OCI-LY3 (cell line): Measurements from ENCODE around the gene SIAH3.

Experiments
- H2AFZ ChIP-seq: fragments of 200-600, 300-600 bp; shearing (Covaris generic); 2 replicates; pipeline ENCODE4 v1.6.0; 2014; ENCODE audit warnings: antibody characterized with exemption, low read depth, low read length
- H3K27ac ChIP-seq: fragments of 200-600, 300-600 bp; sonication (generic); 2 replicates; pipeline ENCODE4 v1.5.1; 2014; ENCODE audit warnings: mild to moderate bottlenecking, low read length, moderate library complexity, mixed read lengths
- H3K27me3 ChIP-seq: fragments of 200-600, 300-600 bp; sonication (generic); 2 replicates; pipeline ENCODE4 v1.6.1; 2014; ENCODE audit warnings: low read depth, low read length, mixed read lengths
- H3K36me3 ChIP-seq: fragments of 200-600, 300-600 bp; sonication (generic); replicated peaks from 2 replicates; pipeline ENCODE3; 2014; ENCODE audit warnings: low read depth, low read length, mixed read lengths
- H3K4me1 ChIP-seq: fragments of 300-600, 200-600 bp; sonication (generic); 2 replicates; pipeline ENCODE4 v1.6.1; 2014; ENCODE audit warnings: low read length, mixed read lengths
- H3K4me2 ChIP-seq: fragments of 200-600, 300-600 bp; sonication (generic); 2 replicates; pipeline ENCODE4 v1.6.1; 2014; ENCODE audit warnings: low read length, mixed read lengths
- H3K4me3 ChIP-seq: fragments of 300-600, 200-600 bp; sonication (generic); 2 replicates; pipeline ENCODE4 v1.5.1; 2014; ENCODE audit warnings: antibody characterized with exemption, mild to moderate bottlenecking, low read length, moderate library complexity
- H3K79me2 ChIP-seq: fragments of 300-600, 200-600 bp; shearing (Covaris generic); 2 replicates; pipeline ENCODE4 v1.6.1; 2014; ENCODE audit warnings: mild to moderate bottlenecking, low read length, mixed read lengths
- H3K9ac ChIP-seq: fragments of 300-600, 200-600 bp; shearing (Covaris generic); 2 replicates; pipeline ENCODE4 v1.6.0; 2014; ENCODE audit warnings: mild to moderate bottlenecking, low read length, moderate library complexity
- H3K9me3 ChIP-seq: fragments of 200-600, 300-600 bp; shearing (Covaris generic); 2 replicates; pipeline ENCODE4 v1.6.1; 2014; ENCODE audit warnings: low read length, mixed read lengths; ENCODE audit not compliant: insufficient read depth
- H4K20me1 ChIP-seq: fragments of 200-600, 300-600 bp; sonication (generic); 2 replicates; pipeline ENCODE4 v1.6.1; 2016; ENCODE audit warnings: low read length, mixed read lengths; ENCODE audit not compliant: insufficient read depth
- EZH2phosphoT487 ChIP-seq: fragments of 200-600 bp; shearing (Covaris generic); IDR thresholded peaks from 2 replicates; pipeline ENCODE4 v1.6.1; 2018; ENCODE audit warnings: antibody characterized with exemption, mixed run types, low read depth
- TF ChIP-seq, protein P1 (sequence below): fragments of 200-600, 300-600 bp; sonication (generic); IDR thresholded peaks from 2 replicates; pipeline ENCODE4 v1.5.1; 2014; ENCODE audit warnings: antibody characterized with exemption, low read length, low read depth

Gene SIAH3

DNA sequence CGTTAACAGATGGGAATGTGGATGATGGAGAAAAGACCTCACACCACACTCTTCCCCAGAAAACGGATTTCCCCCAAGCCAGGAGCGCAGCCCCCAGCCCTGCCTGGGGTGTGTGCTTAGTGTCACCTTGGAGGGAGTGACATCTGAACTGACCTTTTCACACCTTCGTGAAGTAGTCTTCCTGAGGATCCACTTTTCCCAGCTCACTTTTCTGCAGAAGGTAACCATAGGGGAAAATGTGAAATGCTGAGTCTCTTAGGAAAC is 26.2 kb downstream of the SIAH3 start:
- Histone ChIP-seq H3K79me2 (no peaks in the 10 kb centered on the region), H3K9me3 (no peaks in the 10 kb centered on the region), H3K9ac (no peak overlapping the region), H2AFZ (no peak overlapping the region), H3K27ac (no peak overlapping the region), H3K4me2 (no peak overlapping the region), H3K36me3 (no peaks in the 10 kb centered on the region), H3K4me3 (no peak overlapping the region), H3K4me1 (no peaks in the 10 kb centered on the region), H3K27me3 (no peaks in the 10 kb centered on the region), H4K20me1 (no peaks in the 10 kb centered on the region)
- TF ChIP-seq EZH2phosphoT487: no peak
- TF ChIP-seq, protein P1, sequence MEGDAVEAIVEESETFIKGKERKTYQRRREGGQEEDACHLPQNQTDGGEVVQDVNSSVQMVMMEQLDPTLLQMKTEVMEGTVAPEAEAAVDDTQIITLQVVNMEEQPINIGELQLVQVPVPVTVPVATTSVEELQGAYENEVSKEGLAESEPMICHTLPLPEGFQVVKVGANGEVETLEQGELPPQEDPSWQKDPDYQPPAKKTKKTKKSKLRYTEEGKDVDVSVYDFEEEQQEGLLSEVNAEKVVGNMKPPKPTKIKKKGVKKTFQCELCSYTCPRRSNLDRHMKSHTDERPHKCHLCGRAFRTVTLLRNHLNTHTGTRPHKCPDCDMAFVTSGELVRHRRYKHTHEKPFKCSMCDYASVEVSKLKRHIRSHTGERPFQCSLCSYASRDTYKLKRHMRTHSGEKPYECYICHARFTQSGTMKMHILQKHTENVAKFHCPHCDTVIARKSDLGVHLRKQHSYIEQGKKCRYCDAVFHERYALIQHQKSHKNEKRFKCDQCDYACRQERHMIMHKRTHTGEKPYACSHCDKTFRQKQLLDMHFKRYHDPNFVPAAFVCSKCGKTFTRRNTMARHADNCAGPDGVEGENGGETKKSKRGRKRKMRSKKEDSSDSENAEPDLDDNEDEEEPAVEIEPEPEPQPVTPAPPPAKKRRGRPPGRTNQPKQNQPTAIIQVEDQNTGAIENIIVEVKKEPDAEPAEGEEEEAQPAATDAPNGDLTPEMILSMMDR: no peak

DNA sequence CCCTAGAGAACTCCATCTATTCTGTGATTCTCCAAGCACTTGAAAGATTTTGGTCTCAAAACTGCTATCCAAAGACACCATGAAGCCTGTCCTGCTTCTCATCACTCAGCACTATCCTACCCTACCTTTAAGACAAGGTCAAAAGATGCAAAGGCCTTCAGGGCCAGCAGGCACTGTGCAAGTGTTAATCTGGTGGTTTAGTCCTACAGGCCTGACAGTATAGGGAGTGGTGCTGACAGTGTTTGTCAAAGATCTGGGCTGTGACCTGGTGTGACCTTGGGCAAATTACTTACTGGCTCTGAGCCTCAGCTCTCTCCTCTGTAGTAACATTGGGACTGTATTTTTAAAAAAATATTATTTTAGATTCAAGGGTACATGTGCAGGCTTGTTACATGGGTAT is 28.0 kb downstream of the SIAH3 start:
- H3K4me2 ChIP-seq: no peak overlapping the region
- H3K9ac ChIP-seq: no peak overlapping the region
- no peak overlapping the region for H3K4me3 ChIP-seq
- H3K27ac ChIP-seq: no peak overlapping the region
- H3K79me2 ChIP-seq: no peaks in the 10 kb centered on the region
- H3K27me3 ChIP-seq: no peaks in the 10 kb centered on the region
- H3K36me3 ChIP-seq: no peaks in the 10 kb centered on the region
- no peaks in the 10 kb centered on the region for H4K20me1 ChIP-seq
- H3K9me3 ChIP-seq: no peaks in the 10 kb centered on the region
- H3K4me1 ChIP-seq: no peaks in the 10 kb centered on the region
- no peak for TF ChIP-seq EZH2phosphoT487
- TF ChIP-seq, protein P1: no peak
- H2AFZ ChIP-seq: no peak overlapping the region

DNA sequence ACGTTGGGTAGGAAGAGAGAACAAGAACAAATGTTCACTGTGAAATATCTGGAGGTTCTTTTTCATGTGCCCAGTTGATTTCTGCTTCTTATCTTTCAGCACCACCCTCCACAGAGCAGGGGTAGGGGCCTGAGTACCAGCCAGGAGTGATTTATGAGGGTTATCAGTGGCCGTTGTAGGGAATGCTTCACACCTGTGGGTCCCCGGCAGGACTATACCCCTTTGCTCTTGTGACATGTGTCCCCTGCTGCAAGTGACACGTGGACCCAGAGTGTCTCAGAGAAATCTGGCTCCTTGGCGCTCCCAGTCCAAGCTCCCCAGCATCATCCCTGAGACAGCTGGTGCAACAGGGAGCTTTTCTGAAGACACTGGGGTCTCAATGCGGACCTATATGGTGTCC is 29.7 kb downstream of the SIAH3 start:
- H3K4me2 ChIP-seq: no peak overlapping the region
- no peaks in the 10 kb centered on the region for H3K4me1 ChIP-seq
- H3K9ac ChIP-seq: no peak overlapping the region
- no peak overlapping the region for H3K27ac ChIP-seq
- no peaks in the 10 kb centered on the region for H3K36me3 ChIP-seq
- H2AFZ ChIP-seq: no peak overlapping the region
- H3K9me3 ChIP-seq: no peaks in the 10 kb centered on the region
- no peaks in the 10 kb centered on the region for H3K27me3 ChIP-seq
- no peaks in the 10 kb centered on the region for H4K20me1 ChIP-seq
- no peaks in the 10 kb centered on the region for H3K79me2 ChIP-seq
- TF ChIP-seq, protein P1: no peak
- TF ChIP-seq EZH2phosphoT487: no peak
- H3K4me3 ChIP-seq: no peak overlapping the region

DNA sequence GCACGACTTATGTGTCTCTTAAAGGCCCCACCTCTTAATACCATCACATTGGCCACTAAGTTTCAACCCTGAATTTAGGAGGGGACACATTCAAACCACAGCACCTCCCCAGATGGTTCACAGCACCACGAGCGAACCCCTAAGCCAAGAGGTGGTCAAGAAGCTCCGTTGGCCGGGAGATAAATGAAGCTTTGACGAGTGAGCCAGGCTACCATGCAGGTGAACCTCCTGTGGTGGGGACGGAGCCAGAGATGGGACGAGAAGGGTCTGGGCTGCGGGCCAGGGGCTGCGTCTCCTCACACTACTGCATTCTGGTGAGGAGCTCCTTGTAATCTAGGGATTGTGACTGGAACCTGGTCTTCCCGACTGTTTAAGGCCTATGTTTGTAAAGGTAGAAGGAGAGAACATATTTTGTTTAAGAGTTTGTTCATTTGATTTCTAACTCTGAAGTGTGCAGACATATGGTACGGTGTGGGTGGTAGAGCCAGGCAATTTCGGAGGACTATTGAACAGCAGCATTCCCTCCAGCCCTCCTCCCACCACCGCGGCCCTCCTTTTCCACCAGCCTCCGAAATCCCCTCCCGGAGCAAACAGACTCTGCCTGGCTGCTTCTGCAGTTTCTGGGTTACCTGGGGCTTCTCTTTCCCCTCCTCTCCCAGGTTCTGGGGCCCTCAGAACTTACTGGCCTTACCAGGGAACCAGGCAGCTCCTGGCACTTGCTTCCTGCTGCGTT is 31.3 kb downstream of the SIAH3 start:
- no peaks in the 10 kb centered on the region for H3K4me1 ChIP-seq
- TF ChIP-seq, protein P1: no peak
- no peak for TF ChIP-seq EZH2phosphoT487

More for the DNA sequence above, 31.3 kb downstream of the SIAH3 start:
- Histone ChIP-seq H4K20me1 (no peaks in the 10 kb centered on the region), H3K27me3 (no peaks in the 10 kb centered on the region), H3K36me3 (no peaks in the 10 kb centered on the region), H3K27ac (no peak overlapping the region), H3K4me2 (no peak overlapping the region), H3K79me2 (no peaks in the 10 kb centered on the region), H3K9me3 (no peaks in the 10 kb centered on the region), H3K4me3 (no peak overlapping the region), H2AFZ (no peak overlapping the region), H3K9ac (no peak overlapping the region)
